Astrocyte (in vitro differentiated cells and primary cell): ENCODE data around the gene DERL2.

ENCODE experiments used
- EZH2 ChIP-seq: IDR thresholded peaks from 2 replicates; pipeline ENCODE4 v1.6.1; 2012; ENCODE audit warnings: mild to moderate bottlenecking, low read length, inconsistent platforms; ENCODE audit not compliant: insufficient read depth
- TF ChIP-seq, protein P1 (sequence below): IDR thresholded peaks from 2 replicates; pipeline ENCODE4 v1.5.1; 2011; ENCODE audit warnings: low read depth, mild to moderate bottlenecking, inconsistent platforms, low read length, moderate library complexity; ENCODE audit not compliant: insufficient read depth

DNA sequence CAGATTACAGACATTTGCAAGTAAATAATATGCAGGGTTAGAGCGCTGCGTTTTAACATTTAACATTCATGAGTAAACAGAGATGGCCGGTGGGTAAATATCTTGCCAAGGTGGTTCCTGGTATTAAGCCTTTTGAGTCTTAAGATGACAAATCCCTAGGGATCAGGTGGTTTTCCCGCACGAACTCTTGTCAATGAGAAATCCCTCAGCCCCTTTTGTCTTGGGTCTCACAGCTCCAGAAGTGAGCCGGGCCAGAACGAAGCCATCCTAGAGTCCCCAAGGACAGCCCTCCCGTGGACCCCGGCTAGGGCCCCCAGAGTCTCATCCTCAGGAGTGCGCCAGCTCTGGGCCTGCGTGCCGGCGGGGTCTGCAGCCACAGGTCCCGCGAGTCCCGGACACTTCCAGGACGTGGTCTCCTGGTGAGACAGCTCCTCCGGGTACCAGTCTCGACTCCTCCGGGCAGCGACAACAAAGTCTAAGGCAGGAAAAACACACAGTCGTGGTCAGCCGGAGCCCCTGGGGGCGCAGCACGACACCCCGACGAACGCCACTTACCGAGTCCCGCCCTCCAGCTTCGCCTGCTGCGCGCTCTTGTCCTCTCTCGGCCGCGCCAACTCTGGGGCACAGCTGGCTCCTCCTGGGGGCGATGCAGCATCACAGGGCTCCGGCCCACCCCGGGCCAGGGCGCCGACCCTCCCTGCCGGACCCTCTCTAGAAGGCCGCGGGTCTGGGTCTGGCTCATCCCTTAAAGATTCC is 13.7 kb upstream of the DERL2 start:
- TF ChIP-seq, protein P1, sequence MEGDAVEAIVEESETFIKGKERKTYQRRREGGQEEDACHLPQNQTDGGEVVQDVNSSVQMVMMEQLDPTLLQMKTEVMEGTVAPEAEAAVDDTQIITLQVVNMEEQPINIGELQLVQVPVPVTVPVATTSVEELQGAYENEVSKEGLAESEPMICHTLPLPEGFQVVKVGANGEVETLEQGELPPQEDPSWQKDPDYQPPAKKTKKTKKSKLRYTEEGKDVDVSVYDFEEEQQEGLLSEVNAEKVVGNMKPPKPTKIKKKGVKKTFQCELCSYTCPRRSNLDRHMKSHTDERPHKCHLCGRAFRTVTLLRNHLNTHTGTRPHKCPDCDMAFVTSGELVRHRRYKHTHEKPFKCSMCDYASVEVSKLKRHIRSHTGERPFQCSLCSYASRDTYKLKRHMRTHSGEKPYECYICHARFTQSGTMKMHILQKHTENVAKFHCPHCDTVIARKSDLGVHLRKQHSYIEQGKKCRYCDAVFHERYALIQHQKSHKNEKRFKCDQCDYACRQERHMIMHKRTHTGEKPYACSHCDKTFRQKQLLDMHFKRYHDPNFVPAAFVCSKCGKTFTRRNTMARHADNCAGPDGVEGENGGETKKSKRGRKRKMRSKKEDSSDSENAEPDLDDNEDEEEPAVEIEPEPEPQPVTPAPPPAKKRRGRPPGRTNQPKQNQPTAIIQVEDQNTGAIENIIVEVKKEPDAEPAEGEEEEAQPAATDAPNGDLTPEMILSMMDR, result no peak
- no peak for TF ChIP-seq EZH2
